Measurements from ENCODE around the gene KLHL15.
"Not testable (repeated sequence)": the region's sequence is repeated elsewhere in the genome, so short reads cannot be mapped to it uniquely, and the experiment has no call there.

Gene KLHL15

GRCh38 chrX:23981222-23981621, 45.8 kb downstream of the KLHL15 start:
- TF ChIP-seq CTCF (IDR thresholded peaks at IDR 0.05): no peak
- no peak overlapping the region for H3K4me3 ChIP-seq
- no peak for DNase-seq (ENCODE audit: low spot score)
- no peak overlapping the region for H3K27ac ChIP-seq

GRCh38 chrX:23980011-23980441, 47.0 kb downstream of the KLHL15 start:
- no peak for DNase-seq (ENCODE audit: low spot score)
- Histone ChIP-seq H3K27ac (no peak overlapping the region), H3K4me3 (no peak overlapping the region)
- TF ChIP-seq CTCF (IDR thresholded peaks at IDR 0.05): no peak

- TF ChIP-seq CTCF (IDR thresholded peaks at IDR 0.05): no peak
- Histone ChIP-seq H3K27ac (no peak overlapping the region), H3K4me3 (no peak overlapping the region)
- DNase-seq (ENCODE audit: low spot score): no peak
These were observed 48.5 kb downstream of the KLHL15 start for GRCh38 chrX:23978491-23978890.

GRCh38 chrX:23965630-23966029, 61.4 kb downstream of the KLHL15 start:
- H3K4me3 ChIP-seq; H3K27ac ChIP-seq; DNase-seq (ENCODE audit: low spot score): not testable (repeated sequence)

- TF ChIP-seq CTCF (IDR thresholded peaks at IDR 0.05): no peak
- Histone ChIP-seq H3K4me3 (no peak overlapping the region), H3K27ac (no peak overlapping the region)
- no peak for DNase-seq (ENCODE audit: low spot score)
These were observed 62.8 kb downstream of the KLHL15 start for GRCh38 chrX:23964191-23964590.

GRCh38 chrX:23959781-23960180, 67.2 kb downstream of the KLHL15 start:
- TF ChIP-seq CTCF (IDR thresholded peaks at IDR 0.05): no peak
- no peak overlapping the region for H3K27ac ChIP-seq
- no peak for DNase-seq (ENCODE audit: low spot score)
- H3K4me3 ChIP-seq: no peak overlapping the region

- Histone ChIP-seq H3K27ac (no peak overlapping the region), H3K4me3 (no peak overlapping the region)
- no peak for DNase-seq (ENCODE audit: low spot score)
- no peak for TF ChIP-seq CTCF (IDR thresholded peaks at IDR 0.05)
These were observed 72.6 kb downstream of the KLHL15 start for GRCh38 chrX:23954396-23954795.

GRCh38 chrX:23953908-23954269, 73.1 kb downstream of the KLHL15 start:
- Histone ChIP-seq H3K27ac (no peak overlapping the region), H3K4me3 (no peak overlapping the region)
- DNase-seq (ENCODE audit: low spot score): no peak
- TF ChIP-seq CTCF (IDR thresholded peaks at IDR 0.05): no peak

Measured in coronary artery (tissue), 2 donors.